UCSD-AML1 (cell line): Measurements from ENCODE around the gene TRIML1.
"Not testable (repeated sequence)": the region's sequence is repeated elsewhere in the genome, so short reads cannot be mapped to it uniquely, and the experiment has no call there.

Experiments used
- DNase-seq: peaks from one replicate; lab custom pipeline; 2025; ENCODE audit not compliant: unreplicated experiment; lab: John Stamatoyannopoulos, UW

Gene TRIML1

DNA sequence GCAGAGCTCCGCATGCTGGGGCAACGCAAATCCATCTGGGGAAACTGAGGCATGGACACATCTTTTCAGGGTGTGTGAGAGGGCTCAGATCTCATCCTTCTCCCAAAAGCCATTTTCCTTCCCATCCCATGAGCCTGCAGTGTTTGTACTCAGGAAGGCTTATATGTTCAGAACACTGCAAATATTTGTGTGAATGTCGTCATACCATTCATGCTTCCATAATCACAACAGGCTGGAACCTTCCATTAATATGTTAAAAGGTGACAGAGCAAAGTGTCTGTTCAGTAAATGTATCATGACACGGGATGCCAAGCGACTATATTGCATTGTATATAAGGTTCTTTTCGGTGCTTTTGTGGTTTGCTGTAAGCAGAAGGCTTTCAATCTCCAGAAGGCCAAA lies 8.5 kb downstream of the TRIML1 start:
- no peak for DNase-seq

DNA sequence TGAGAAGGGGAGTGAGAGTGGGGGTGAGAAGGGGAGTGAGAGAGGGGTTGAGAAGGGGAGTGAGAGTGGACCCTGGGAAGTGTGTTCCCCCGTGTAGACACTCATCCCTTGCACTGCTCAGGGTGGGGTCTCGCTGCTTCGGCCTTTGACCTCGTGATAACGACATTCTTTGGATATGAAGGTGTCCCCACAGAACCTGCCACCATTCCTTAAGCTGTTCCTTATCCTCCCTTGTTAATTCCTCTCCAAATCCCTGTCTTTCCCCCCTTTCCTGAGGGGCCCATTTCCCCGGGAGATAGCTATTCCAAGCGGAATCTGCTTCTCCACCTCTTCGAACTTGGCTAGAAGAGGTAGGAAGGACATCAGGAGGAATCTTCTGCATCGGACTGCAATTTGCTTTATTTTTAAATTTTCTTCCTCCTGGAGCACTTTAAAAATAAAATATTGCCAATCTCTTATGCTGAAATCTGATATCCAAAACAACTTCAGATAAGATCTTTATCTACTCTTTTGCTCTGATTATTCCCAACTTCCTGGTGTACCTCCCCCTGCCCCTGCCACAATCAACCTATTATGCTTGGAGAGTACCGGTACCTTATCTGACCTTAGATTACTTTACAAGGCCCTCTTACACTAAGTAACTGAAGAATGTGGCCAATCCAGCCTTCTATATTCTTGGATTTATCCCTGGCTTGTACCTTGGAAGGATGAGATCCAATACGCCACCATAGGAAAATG lies 15.6 kb downstream of the TRIML1 start:
- DNase-seq = no peak

DNA sequence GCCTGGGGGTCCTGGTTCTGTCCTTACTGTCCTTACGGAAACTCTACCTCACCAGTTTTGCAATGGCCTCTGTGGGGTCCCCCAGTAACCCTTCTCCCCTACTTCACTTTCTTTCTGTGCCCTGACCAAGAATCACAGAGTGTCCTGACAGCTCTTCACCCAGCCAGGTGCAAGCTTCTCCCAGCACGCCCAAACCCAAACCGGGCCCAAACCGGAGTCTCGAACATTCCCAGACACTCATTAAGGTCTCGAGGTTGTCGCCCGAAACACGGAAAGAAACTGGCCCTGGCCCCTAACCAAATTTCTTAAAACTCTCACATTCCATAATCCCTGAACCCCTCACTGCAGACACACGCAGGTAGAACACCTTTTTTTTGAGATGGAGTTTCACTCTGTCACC lies 19.1 kb downstream of the TRIML1 start:
- no peak for DNase-seq

DNA sequence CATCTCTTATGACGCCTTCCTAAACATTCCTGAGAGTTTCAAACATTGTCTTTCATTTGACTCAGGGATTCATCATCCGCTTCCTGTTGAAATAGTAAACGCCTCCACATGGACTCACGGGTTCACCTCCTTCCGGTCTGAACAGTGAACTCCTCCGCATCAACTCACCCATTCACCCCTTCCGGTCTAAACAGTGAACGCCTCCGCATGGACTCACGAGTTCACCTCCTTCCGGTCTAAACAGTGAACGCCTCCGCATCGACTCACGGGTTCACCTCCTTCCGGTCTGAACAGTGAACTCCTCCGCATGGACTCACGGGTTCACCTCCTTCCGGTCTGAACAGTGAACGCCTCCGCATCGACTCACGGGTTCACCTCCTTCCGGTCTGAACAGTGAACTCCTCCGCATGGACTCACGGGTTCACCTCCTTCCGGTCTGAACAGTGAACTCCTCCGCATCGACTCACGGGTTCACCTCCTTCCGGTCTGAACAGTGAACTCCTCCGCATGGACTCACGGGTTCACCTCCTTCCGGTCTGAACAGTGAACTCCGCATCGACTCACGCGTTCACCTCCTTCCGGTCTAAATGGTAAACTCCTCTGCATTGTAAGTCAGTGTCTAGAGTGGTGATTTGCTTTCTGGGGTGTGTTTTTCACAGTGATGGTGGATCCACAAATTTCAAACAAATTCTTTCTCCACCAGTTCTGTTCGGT lies 20.4 kb downstream of the TRIML1 start:
- DNase-seq = not testable (repeated sequence)

DNA sequence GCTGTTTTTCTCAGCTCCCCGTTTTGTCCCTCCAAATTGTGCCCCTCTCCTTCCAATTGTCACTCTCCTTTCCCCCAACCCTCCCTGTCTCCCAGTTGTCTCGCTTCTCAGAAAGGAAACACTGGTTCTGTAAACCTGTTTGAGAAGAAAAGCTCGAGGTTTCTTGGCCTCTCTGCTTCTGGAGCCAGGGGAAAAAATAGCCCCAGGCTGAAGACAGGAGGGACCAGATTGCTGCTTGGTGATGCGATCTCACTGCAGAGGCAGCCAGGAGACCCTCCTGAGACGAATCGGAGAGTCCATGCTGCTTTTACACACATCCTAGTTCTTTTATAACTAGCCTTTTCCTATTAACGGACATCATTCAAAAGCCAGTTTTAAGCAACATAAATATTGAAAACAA lies 21.2 kb downstream of the TRIML1 start:
- no peak for DNase-seq

DNA sequence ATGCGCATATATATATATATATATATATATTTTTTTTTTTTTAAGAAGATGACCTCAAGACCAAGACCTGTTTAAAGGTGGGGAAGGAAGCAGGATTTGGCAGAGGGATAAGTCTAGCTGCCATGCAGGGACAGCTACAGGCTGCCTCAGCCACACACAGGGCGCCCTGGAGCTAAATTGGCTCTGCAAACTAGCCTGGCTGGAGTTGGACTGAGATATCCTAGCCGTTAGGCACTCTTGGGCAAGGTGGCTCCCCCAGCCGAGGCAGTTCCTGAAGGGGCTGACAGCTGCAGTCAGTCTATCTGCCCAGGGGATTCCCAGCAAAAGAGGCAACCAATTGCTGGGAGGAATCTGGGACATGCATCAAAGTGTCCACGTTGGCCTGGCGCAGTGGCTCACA lies 21.9 kb downstream of the TRIML1 start:
- DNase-seq = no peak

DNA sequence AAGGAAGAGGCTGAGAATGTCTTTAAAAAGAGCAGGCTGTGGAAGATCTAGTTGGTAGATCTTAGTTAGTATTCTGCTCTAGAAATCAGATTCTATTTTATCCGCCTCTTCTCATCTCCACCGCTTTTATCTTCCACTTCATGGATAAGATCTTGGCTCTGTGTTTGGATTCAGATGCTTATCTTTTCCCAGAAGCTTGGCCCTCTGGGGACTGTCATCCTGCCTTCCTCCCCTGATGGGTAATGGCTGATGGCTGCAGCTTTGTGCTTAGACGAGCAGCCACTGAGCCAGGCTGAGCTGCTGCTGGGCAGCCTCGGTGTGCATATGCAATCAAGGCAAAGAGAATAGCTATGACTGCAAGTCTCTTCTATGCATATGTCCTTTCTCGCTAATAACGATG lies 23.5 kb downstream of the TRIML1 start:
- DNase-seq = no peak

DNA sequence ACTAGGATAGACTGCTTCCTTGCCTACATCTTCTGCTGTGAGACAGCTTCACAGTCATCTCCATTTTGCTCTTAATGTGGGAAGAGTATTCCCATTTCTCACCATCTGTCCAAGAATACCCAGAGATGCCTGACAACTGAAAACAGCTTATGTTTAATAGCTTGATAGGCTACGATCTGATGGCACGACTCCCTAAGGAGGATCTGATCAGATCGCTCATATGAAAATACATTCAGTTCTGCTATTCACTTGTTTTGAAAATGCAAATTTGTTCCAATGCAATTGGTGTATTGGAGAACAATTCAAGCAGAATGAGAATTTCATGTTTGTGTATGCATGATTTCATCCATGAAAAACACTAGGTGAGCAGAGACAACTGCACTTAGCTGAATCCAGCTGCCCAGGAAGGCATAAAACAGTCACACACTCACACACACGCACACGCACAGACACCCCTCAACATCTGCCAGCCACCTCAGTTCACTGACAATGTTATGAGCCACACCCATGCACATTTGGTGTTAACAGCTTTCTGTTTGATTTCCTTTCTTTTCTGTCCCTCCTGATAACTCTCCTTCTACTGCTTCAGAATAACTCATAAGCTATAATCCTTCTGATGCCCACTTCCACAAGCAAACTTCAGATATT lies 29.6 kb downstream of the TRIML1 start:
- DNase-seq = no peak

DNA sequence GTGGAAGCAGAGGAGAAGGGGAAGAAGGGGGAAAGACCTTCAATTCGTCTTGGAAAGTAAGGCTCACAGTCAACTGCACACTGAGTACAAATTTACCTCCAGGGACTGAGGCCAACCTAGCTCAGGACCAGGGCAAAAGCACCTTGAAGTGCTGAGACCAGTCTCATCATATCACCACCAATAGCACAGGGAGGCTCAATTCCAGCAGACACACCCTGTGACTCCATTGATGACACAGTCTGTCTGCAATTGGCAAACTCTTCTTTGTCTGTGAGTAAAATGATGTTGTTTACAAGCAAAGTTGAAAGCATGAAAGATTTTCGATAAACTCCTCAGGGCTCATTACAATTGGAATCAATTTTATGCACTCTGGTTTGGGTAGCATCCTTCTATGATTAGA lies 32.3 kb downstream of the TRIML1 start:
- no peak for DNase-seq

DNA sequence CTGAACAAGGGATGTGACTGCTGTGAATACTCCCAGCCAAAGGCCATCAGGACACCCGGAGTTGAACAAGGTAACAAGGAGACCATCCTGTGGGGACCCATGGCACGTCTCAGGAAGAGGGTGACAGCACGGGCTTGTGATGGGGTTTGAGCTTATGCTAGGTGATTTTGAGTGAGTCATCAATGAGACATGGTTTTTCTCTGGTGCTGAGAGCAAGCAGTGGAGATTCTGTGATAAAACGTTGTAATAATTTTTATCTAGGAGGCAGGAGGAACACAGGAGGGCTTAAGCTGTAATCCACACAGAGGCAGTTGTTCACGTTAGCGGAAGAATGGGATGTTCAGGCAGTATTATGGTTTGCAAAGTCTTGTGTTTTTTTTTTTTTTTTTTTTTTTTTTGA lies 36.0 kb downstream of the TRIML1 start:
- DNase-seq = no peak

DNA sequence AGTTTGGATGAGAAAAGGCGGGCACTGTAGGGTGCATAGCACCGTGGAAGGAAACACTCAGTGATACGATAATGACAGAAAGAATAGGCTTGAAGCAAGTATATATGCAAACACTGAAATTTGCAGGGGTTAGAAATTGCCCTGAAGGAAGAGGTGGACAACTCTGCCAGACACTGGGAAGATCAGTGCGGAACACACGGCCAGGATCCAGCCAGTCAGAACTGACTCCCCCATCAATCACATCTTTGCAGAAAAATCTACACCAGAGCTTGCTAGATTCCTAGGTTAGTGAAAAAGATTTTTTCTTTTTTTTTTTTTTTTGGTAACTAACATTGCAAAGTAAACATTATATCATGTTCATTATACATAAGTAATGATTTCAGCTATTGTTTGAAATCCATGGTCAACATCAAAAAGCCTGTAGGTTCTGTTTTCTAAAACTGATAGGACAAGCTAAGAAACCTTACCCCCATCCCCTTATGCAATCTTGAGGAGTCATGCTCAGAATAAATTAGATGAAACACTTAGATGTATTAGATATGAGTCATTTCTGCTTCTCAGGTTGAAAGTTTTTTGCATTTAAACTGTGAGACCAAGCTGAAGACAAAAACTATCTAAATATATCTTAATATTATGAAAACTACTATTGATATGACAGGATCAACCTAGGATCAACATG lies 38.9 kb downstream of the TRIML1 start:
- DNase-seq = no peak

DNA sequence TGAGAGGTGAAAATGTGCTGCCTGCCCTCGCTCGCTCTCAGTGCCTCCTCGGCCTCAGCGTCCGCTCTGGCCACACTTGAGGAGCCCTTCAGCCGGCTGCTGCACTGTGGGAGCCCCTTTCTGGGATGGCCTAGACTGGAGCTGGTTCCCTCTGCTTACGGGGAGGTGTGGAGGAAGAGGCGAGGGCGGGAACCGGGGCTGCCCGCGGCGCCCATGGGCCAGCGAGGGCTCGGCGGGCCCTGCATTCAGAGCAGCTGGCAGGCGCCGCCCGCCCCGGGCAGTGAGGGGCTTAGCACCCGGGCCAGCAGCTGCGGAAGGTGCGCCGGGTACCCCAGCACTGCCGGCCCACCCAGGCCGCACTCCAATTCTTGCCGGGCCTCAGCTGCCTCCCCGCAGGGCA lies 39.6 kb downstream of the TRIML1 start:
- DNase-seq = no peak

DNA sequence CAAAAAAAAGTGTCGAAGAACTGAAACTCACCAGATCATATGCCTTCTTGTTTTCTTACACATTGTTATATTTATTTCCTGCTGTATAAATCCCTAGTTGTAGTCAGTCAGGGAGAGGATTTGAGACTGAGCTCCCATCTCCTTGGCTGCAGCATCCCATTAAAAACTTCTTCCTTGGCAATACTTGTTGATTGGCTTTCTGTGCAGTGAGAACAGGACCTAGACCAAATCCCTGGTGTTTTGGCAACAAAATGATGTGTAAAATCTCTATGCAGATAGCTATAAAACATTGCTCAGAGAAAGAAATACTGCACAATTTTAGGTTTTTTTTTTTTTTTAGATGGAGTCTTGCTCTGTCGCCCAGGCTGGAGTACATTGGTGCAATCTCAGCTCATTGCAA lies 47.9 kb downstream of the TRIML1 start:
- DNase-seq = no peak

DNA sequence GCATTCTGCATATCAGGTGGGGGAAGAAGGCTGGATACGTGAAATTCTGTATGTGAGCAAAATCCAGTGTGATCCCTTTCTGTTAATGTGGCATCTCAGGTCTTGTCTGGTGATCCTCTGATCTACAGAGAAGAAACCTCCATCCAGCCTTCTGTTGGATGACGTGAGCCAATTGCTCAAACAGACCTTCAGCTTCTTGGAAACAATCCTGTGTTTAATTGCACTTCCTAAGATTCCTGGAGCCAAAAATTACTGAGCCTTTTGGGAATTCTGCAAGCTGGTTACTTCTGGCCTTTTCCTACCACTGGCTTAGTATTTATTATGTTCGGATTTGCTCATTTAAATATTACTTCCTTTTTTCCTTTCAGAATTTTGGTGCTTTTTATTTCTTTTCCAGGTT lies 51.2 kb downstream of the TRIML1 start:
- DNase-seq = no peak

DNA sequence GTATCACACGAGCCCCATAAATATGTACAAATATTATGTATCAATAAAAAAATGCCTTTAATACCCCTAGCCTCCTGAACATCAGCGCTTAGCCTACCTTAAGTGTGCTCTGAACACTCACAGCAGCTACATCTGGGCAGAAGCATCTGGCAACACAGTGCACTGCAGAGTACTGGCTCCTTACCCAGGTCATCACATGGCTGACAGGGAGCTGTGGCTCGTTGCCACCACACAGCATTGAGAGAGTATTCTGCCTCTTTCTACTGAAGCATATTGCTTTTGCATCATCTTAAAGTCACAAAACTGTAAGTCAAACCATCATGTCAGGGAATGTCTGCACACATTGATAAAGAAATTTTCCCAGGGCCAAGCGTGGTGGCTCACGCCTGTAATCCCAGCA lies 55.2 kb downstream of the TRIML1 start:
- no peak for DNase-seq

DNA sequence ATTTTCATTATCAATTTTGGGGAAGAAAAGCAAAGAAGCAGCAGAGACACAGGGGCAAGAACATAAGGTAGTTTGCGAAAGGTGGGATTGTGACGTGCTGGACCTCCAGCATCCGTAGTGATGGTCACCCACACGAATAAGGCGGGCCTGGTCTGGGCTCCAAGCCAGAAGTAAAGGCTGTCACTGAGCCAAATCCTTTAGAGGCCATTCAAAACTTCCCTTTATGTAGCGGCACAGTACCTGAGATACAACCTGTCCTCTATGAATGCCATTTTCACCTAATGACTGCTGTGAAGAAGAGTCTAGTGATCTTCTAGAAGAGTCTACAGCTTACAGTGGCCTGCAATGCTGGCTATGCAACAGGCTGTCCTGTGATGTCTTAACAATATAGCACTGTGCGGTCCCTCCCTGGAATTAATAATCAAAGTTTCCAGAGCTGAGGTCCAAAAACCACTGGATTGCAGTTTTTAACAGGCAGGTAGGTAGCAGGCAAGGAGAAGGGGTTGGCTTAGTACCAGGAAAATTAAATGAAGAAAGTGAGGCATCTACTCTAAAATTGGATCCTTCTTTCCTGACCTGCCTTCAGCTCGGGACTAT lies 56.2 kb downstream of the TRIML1 start:
- DNase-seq = no peak

DNA sequence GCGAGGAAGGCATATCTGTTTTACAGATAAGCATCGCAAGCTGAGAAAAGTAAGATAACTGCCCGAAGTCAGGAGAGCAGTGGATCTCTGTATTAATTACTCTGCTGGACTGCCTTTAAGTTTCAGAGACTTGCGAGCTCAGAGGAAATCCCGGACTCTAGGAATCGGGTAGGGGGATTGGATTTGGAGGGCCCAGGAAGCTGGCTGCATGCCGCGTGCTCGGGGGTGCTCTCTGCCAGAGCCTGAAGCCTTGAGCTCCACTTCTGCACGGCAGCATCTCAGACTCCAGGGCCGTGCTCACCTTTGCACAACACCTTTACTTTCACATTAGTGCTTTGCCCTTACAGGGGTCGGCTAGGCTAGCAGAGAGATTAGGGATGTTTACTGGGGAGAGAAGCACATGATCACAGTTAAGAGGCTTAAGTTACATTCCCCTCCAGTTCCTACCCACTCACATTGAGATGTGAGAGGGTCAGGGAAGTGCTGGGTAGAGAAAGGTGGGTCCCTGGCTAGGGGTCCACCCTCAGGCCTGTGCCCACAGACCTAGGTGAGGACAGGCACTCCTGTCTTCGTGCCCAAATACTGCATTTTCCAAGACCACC lies 57.0 kb downstream of the TRIML1 start:
- DNase-seq = no peak
